Measurements from ENCODE around the gene TYSND1. TPM values are rescaled to one million over a fixed set of nuclear protein-coding genes. Genes with fewer than 3 reads are reported as not detected.

Gene TYSND1
- total RNA-seq, 1 experiment from 2014 or later, result 78.2 TPM

DNA sequence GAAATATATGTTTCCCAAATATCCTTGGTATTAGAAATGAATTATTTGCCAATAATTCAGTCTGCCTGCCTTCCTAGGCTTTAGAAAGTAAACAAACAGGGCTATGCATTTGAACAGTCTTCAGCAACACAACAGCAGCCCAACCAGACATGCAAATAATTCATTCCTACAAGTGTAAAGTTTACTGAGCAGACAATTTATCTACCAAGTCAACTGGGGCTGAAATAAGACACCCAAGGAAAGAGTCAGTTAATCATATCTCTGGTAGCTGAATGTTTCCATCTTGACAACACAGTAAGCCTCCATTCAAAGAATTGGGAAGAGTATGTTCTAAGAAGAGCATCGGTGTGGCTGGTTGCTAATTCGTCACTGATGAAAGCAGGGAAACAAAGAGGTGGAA lies 52.2 kb downstream of the TYSND1 start:
- Histone ChIP-seq H3K9me3 (ENCODE audit: low read length) (no peaks in the 10 kb centered on the region), H4K20me1 (ENCODE audit: low read length) (no peaks in the 10 kb centered on the region), H3K9ac (ENCODE audit: low read length) (no peak overlapping the region), H3K9me2 (replicated peaks; ENCODE audit: low read length) (no peaks in the 10 kb centered on the region), H3K4me2 (ENCODE audit: low read length) (no peak overlapping the region), H3K4me1 (ENCODE audit: insufficient read depth, low read length) (no peaks in the 10 kb centered on the region), H3K27ac (ENCODE audit: low read length) (no peak overlapping the region), H3K79me2 (ENCODE audit: low read length) (no peaks in the 10 kb centered on the region), H3F3A (ENCODE audit: low read length, unreplicated experiment) (no peaks in the 10 kb centered on the region), H3K27me3 (ENCODE audit: low read length) (no peaks in the 10 kb centered on the region), H3K36me3 (ENCODE audit: low read depth, low read length) (peaks cover 8% of the 10 kb centered on the region; the same call in 1 of the 2 replicates), H3K4me3 (ENCODE audit: low read length) (no peak overlapping the region), H2AFZ (ENCODE audit: low read length) (no peak overlapping the region)
- POLR2A ChIA-PET (ENCODE audit: unreplicated experiment), result no interaction called here
- TF ChIP-seq EZH2 (IDR thresholded peaks at IDR 0.05; ENCODE audit: low read length, unreplicated experiment) (no peak), EZH2phosphoT487 (IDR thresholded peaks at IDR 0.05; ENCODE audit: borderline replicate concordance, low read length) (no peak)
- CTCF ChIA-PET, result interaction anchor here (1.1 kb wide), 1 partner anchor 52 kb away, joined by 3 read pairs; the partner anchor contains the start of gene TYSND1
- no peak for ATAC-seq
- intact Hi-C loops (cut with micrococcal nuclease), result no loop called here
- no TSS peak for BruUV-seq (replicated peaks)
- DNase-seq, result no peak

DNA sequence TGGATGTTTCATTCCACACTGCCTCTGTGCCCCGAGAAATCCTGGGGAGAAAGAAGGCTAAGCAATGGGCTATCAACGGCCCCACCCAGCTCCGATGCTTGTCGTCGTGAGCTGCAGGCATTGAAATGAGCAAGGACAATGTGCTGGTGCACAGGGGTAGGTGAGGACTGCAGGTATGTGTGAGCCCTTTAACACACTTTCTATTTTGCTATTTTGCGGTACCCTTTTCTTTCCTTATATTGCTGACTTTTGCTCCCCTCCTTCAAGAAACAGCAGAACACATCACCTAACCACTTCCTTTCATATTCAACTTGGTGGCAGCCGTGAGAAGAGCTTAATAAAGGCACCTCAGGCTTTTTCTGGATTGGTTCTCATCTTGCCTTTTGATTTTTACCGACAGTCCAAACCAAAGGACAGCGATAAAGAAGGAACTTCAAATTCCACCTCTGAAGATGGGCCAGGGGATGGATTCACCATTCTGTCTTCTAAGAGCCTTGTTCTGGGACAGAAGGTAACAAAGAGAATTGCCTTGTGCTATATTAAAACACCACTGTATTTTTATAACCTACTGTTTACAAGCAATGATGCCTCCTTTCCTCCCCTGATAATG lies 53.1 kb downstream of the TYSND1 start:
- BruUV-seq (replicated peaks), result no TSS peak
- no peaks in the 10 kb centered on the region for H3K4me1 ChIP-seq (ENCODE audit: insufficient read depth, low read length)
- H3K27me3 ChIP-seq (ENCODE audit: low read length), result no peaks in the 10 kb centered on the region
- no peaks in the 10 kb centered on the region for H3K9me3 ChIP-seq (ENCODE audit: low read length)
- ATAC-seq (no peak), DNase-seq (no peak)
- no peak overlapping the region for H3K4me3 ChIP-seq (ENCODE audit: low read length)
- H3K9me2 ChIP-seq (replicated peaks; ENCODE audit: low read length), result no peaks in the 10 kb centered on the region
- TF ChIP-seq EZH2 (IDR thresholded peaks at IDR 0.05; ENCODE audit: low read length, unreplicated experiment) (no peak), EZH2phosphoT487 (IDR thresholded peaks at IDR 0.05; ENCODE audit: borderline replicate concordance, low read length) (no peak)
- TF ChIP-seq, protein P1, sequence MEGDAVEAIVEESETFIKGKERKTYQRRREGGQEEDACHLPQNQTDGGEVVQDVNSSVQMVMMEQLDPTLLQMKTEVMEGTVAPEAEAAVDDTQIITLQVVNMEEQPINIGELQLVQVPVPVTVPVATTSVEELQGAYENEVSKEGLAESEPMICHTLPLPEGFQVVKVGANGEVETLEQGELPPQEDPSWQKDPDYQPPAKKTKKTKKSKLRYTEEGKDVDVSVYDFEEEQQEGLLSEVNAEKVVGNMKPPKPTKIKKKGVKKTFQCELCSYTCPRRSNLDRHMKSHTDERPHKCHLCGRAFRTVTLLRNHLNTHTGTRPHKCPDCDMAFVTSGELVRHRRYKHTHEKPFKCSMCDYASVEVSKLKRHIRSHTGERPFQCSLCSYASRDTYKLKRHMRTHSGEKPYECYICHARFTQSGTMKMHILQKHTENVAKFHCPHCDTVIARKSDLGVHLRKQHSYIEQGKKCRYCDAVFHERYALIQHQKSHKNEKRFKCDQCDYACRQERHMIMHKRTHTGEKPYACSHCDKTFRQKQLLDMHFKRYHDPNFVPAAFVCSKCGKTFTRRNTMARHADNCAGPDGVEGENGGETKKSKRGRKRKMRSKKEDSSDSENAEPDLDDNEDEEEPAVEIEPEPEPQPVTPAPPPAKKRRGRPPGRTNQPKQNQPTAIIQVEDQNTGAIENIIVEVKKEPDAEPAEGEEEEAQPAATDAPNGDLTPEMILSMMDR (conservative IDR thresholded peaks at IDR 0.05; ENCODE audit: low read depth, low read length), result no peak
- no peak overlapping the region for H2AFZ ChIP-seq (ENCODE audit: low read length)
- ChIA-PET POLR2A (ENCODE audit: unreplicated experiment) (no interaction called here), CTCF (interaction anchor here (1.1 kb wide), 1 partner anchor 53 kb away, joined by 3 read pairs; the partner anchor contains the start of gene TYSND1)
- peaks cover 8% of the 10 kb centered on the region; the same call in 1 of the 2 replicates for H3K36me3 ChIP-seq (ENCODE audit: low read depth, low read length)
- no peaks in the 10 kb centered on the region for H3K79me2 ChIP-seq (ENCODE audit: low read length)
- no peaks in the 10 kb centered on the region for H3F3A ChIP-seq (ENCODE audit: low read length, unreplicated experiment)
- H3K27ac ChIP-seq (ENCODE audit: low read length), result no peak overlapping the region
- H3K4me2 ChIP-seq (ENCODE audit: low read length), result no peak overlapping the region
- intact Hi-C loops (cut with micrococcal nuclease), result no loop called here
- H4K20me1 ChIP-seq (ENCODE audit: low read length), result no peaks in the 10 kb centered on the region
- H3K9ac ChIP-seq (ENCODE audit: low read length), result no peak overlapping the region

DNA sequence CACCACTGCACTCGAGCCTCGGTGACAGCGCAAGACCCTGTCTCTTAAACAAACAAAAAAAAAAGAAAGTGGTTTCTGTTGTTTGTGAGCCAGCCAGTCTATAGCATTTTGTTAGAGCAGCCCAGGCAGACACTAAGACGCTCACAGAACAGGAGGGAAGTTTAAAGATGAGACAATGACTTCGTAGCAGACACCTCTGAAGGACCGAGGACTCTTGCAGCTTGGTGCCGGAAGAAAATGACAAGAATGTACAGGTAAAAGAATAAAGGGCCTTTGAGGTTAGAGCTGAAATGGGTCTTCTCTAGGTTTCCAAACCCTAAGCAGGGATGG lies 54.1 kb downstream of the TYSND1 start:
- POLR2A ChIA-PET (ENCODE audit: unreplicated experiment), result interaction anchor here (0.6 kb wide), 1 partner anchor 54 kb away, joined by 4 read pairs; the partner anchor contains the start of gene TYSND1
- H3K27ac ChIP-seq (ENCODE audit: low read length), result no peak overlapping the region
- H3K79me2 ChIP-seq (ENCODE audit: low read length), result no peaks in the 10 kb centered on the region
- H3K9me2 ChIP-seq (replicated peaks; ENCODE audit: low read length), result no peaks in the 10 kb centered on the region
- H3K36me3 ChIP-seq (ENCODE audit: low read depth, low read length), result peaks cover 5% of the 10 kb centered on the region; the same call in 1 of the 2 replicates
- ATAC-seq (no peak), DNase-seq (no peak)
- CTCF ChIA-PET, result no interaction called here
- no peaks in the 10 kb centered on the region for H3K27me3 ChIP-seq (ENCODE audit: low read length)
- no TSS peak for BruUV-seq (replicated peaks)
- intact Hi-C loops (cut with micrococcal nuclease), result no loop called here
- no peak overlapping the region for H3K9ac ChIP-seq (ENCODE audit: low read length)
- H4K20me1 ChIP-seq (ENCODE audit: low read length), result no peaks in the 10 kb centered on the region
- no peak overlapping the region for H3K4me2 ChIP-seq (ENCODE audit: low read length)
- H2AFZ ChIP-seq (ENCODE audit: low read length), result no peak overlapping the region
- H3K4me3 ChIP-seq (ENCODE audit: low read length), result no peak overlapping the region
- no peaks in the 10 kb centered on the region for H3F3A ChIP-seq (ENCODE audit: low read length, unreplicated experiment)
- TF ChIP-seq EZH2phosphoT487 (IDR thresholded peaks at IDR 0.05; ENCODE audit: borderline replicate concordance, low read length) (no peak), EZH2 (IDR thresholded peaks at IDR 0.05; ENCODE audit: low read length, unreplicated experiment) (no peak)
- TF ChIP-seq, protein P1 (conservative IDR thresholded peaks at IDR 0.05; ENCODE audit: low read depth, low read length), result no peak
- no peaks in the 10 kb centered on the region for H3K4me1 ChIP-seq (ENCODE audit: insufficient read depth, low read length)
- no peaks in the 10 kb centered on the region for H3K9me3 ChIP-seq (ENCODE audit: low read length)

All from PC-3 (cell line).